ENCODE data around the gene XRCC6. TPM values are rescaled to one million over a fixed set of nuclear protein-coding genes. Genes with fewer than 3 reads are reported as not detected.
A peak's percentile ranks its signal among the peaks of the same experiment; 100 is the strongest.

The XRCC6 gene
- polyA plus RNA-seq, 3 donors = 58.6 to 286 (median 267) TPM

DNA sequence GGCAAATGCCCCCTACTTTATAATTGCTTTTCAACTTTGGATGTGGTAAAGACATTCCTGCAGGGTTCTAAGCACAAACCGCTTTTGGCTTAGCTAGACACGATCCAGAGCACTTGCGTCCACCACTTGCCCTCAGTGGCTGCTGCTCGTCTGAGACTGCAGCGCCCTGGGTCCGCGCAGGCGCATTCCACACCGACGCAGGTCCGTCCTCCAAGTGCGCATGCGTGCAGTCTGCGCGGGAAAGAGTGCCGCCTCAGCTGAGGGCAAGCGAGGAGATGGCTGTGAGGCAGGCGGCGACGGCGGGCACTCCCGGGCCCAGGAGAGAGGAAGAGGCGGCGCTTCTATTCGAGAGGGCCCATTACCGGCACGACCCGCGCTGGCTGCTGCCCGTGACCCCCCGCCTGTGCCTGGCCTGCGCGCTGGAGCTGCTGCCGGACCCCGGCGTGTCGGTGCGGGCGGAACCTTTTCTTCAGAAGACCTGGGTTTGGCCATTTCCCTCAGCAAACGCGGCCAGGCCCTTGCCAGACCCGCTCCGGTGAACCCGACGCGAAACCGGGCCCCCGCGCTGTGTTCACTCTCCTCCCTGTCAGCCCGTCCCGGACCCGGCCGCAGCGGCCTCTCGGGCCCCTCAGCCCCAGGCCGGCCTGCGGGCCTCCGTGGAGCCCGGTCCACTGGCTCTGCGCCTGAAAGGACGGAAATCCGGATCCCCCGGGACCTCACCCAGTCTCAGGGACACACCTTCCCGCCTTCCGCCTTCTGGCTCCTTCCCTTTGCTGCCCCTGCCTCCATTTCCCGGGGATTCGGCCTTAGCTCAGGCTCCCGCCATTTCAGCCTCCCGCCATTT is 78.4 kb downstream of the XRCC6 start, which contains the start of gene MEI1:
MEI1 (plus strand) TSS at position 240 of the 844 bp plus-strand sequence; CDS start at position 276, 36 bp downstream.
- intact Hi-C loops (cut with micrococcal nuclease) = loop anchor here (5.0 to 10.0 kb wide), 3 partner anchors 155 to 395 kb away; partner anchors contain the start of gene NDUFA6 (in 1 of the 2)
- H3K36me3 ChIP-seq (replicated peaks in 1 of 2; ENCODE audit: control insufficient read depth in 1 of 2, insufficient read depth in 2 of 2, low read length in 2 of 2) = no peaks in the 10 kb centered on the region
- no peak within 1 kb of the TSS for H3K9ac ChIP-seq (ENCODE audit: insufficient read depth, low read length, poor library complexity, severe bottlenecking)
- H3K4me3 ChIP-seq (replicated peaks in 1 of 3; ENCODE audit: low read depth in 2 of 3, low read length in 3 of 3) = peak within 1 kb of the TSS in 1 of 3 experiments; percentile 53
- H3K27me3 ChIP-seq (ENCODE audit: control insufficient read depth in 2 of 2, insufficient read depth in 2 of 2, low read length in 2 of 2) = no peaks in the 10 kb centered on the region
- WGBS (ENCODE audit: insufficient coverage) = 45% methylated on average over 61 of the region's 69 CpGs
- H3K4me1 ChIP-seq (ENCODE audit: control insufficient read depth in 1 of 2, insufficient read depth in 2 of 2, low read length in 2 of 2) = peaks cover 17 to 21% of the 10 kb centered on the region in 2 donors
- H3K9me3 Mint-ChIP-seq = peaks cover 0 to 2% (median 0%) of the 10 kb centered on the region in 7 donors
- H3K9me3 ChIP-seq (replicated peaks in 1 of 2; ENCODE audit: control insufficient read depth in 1 of 2, insufficient read depth in 1 of 2, low read length in 2 of 2) = no peaks in the 10 kb centered on the region
- H3K79me2 ChIP-seq (ENCODE audit: insufficient read depth, low read length) = no peaks in the 10 kb centered on the region
- peak within 1 kb of the TSS; percentile 80 for H2AFZ ChIP-seq (ENCODE audit: insufficient read depth, low read depth, low read length, poor library complexity, severe bottlenecking)
- no peaks in the 10 kb centered on the region for H4K20me1 ChIP-seq (ENCODE audit: insufficient read depth, low read length)
- no peaks in the 10 kb centered on the region for H3K36me3 Mint-ChIP-seq
- TF ChIP-seq, protein P1, sequence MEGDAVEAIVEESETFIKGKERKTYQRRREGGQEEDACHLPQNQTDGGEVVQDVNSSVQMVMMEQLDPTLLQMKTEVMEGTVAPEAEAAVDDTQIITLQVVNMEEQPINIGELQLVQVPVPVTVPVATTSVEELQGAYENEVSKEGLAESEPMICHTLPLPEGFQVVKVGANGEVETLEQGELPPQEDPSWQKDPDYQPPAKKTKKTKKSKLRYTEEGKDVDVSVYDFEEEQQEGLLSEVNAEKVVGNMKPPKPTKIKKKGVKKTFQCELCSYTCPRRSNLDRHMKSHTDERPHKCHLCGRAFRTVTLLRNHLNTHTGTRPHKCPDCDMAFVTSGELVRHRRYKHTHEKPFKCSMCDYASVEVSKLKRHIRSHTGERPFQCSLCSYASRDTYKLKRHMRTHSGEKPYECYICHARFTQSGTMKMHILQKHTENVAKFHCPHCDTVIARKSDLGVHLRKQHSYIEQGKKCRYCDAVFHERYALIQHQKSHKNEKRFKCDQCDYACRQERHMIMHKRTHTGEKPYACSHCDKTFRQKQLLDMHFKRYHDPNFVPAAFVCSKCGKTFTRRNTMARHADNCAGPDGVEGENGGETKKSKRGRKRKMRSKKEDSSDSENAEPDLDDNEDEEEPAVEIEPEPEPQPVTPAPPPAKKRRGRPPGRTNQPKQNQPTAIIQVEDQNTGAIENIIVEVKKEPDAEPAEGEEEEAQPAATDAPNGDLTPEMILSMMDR (IDR thresholded peaks at IDR 0.05) = no peak
- H3K4me2 ChIP-seq (replicated peaks; ENCODE audit: extremely low read depth, low read length, poor library complexity, severe bottlenecking) = peak within 1 kb of the TSS; percentile 64
- peak within 1 kb of the TSS in 2 of 7 donors; percentile 52 to 73 for H3K27ac Mint-ChIP-seq
- H3K4me3 Mint-ChIP-seq = peak within 1 kb of the TSS; percentile 68 to 89
- no peak within 1 kb of the TSS for H3K27ac ChIP-seq (ENCODE audit: low read depth in 1 of 2, low read length in 2 of 2)
- H3K4me1 Mint-ChIP-seq = peaks cover 14% of the 10 kb centered on the region
- H3K27me3 Mint-ChIP-seq (ENCODE audit: low read depth in 3 of 3) = peaks cover 2 to 4% (median 2%) of the 10 kb centered on the region in 3 donors
- DNase-seq = peak; percentile 69 to 83 (median 76)

DNA sequence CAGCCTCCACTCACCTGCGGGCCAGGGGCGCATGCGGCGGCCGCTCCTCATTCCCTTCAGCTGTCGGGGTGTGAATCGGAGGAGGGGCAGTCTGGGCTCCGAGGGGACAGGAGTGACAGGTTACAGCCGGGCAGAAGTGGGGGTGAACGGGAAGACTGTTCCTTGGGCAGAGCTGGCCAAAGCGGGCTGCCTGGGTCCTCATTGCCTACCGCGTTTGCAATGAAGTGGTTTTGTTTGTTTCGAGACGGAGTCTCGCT is 78.9 kb downstream of the XRCC6 start:
- Mint-ChIP-seq H3K4me1 (peaks cover 14% of the 10 kb centered on the region), H3K27ac (no peak overlapping the region), H3K9me3 (peaks cover 0 to 2% (median 0%) of the 10 kb centered on the region in 7 donors), H3K36me3 (no peaks in the 10 kb centered on the region), H3K4me3 (no peak overlapping the region), H3K27me3 (ENCODE audit: low read depth in 3 of 3) (peaks cover 2 to 4% (median 2%) of the 10 kb centered on the region in 3 donors)
- no peak overlapping the region for H3K4me2 ChIP-seq (replicated peaks; ENCODE audit: extremely low read depth, low read length, poor library complexity, severe bottlenecking)
- 97% methylated on average over 16 of the region's 16 CpGs for WGBS (ENCODE audit: insufficient coverage)
- no peak overlapping the region for H3K4me3 ChIP-seq (replicated peaks in 1 of 3; ENCODE audit: low read depth in 2 of 3, low read length in 3 of 3)
- no peak overlapping the region for H3K27ac ChIP-seq (ENCODE audit: low read depth in 1 of 2, low read length in 2 of 2)
- no peak for DNase-seq
- H3K79me2 ChIP-seq (ENCODE audit: insufficient read depth, low read length) = no peaks in the 10 kb centered on the region
- H3K36me3 ChIP-seq (replicated peaks in 1 of 2; ENCODE audit: control insufficient read depth in 1 of 2, insufficient read depth in 2 of 2, low read length in 2 of 2) = no peaks in the 10 kb centered on the region
- H3K27me3 ChIP-seq (ENCODE audit: control insufficient read depth in 2 of 2, insufficient read depth in 2 of 2, low read length in 2 of 2) = no peaks in the 10 kb centered on the region
- TF ChIP-seq, protein P1 (IDR thresholded peaks at IDR 0.05) = no peak
- H3K9me3 ChIP-seq (replicated peaks in 1 of 2; ENCODE audit: control insufficient read depth in 1 of 2, insufficient read depth in 1 of 2, low read length in 2 of 2) = no peaks in the 10 kb centered on the region
- H3K9ac ChIP-seq (ENCODE audit: insufficient read depth, low read length, poor library complexity, severe bottlenecking) = no peak overlapping the region
- peaks cover 17 to 21% of the 10 kb centered on the region in 2 donors for H3K4me1 ChIP-seq (ENCODE audit: control insufficient read depth in 1 of 2, insufficient read depth in 2 of 2, low read length in 2 of 2)
- no peak overlapping the region for H2AFZ ChIP-seq (ENCODE audit: insufficient read depth, low read depth, low read length, poor library complexity, severe bottlenecking)
- H4K20me1 ChIP-seq (ENCODE audit: insufficient read depth, low read length) = no peaks in the 10 kb centered on the region
- intact Hi-C loops (cut with micrococcal nuclease) = no loop called here
